GM19463 (cell line): ENCODE results near the gene CLTA.
A peak's percentile ranks its signal among the peaks of the same experiment; 100 is the strongest.
"Not testable (repeated sequence)": the region's sequence is repeated elsewhere in the genome, so short reads cannot be mapped to it uniquely, and the experiment has no call there.

Source experiments
- ATAC-seq: cut with Tn5 transposase; IDR thresholded peaks from one replicate; pipeline ENCODE4 v1.9.1; 2021; ENCODE audit warnings: mild to moderate bottlenecking, moderate library complexity; ENCODE audit not compliant: unreplicated experiment

CLTA gene

DNA sequence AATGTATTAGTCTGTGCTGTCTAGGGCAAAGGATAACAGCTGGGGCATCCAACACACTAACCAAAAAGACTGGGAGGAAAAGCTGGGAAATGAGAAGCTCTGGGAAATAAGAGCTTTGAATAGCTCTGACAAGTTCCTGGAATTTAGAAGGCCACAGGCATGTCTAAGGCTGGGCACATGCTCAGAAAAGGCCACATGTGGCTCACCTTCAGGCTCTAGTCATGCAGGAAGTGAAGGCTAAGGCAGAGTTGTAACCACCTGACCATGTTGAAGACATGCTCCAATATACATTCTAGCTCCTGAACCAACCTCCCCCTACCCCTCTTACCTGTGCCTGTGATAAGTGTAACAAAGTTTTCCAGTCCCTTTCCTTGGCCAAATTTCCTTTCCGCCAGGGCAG, 31.7 kb downstream of the CLTA start:
- no peak for ATAC-seq

DNA sequence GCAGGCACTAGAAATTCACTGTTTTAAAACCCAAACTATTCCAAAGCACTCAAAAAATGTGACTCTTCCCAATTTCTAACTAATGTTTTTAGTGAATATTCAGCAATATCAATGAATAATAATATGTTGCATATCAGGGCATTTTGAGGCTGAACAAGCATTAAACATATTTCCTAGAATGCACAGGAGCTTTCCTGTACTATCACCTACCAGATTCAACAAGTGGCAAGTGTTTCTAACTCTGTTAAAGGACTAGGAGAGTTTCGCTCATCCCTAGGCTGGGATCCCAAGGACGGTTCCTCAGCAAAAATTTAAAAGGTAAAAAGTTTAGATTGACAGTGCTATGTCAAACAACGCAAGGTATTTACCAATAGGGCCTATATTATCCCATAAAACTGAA, 46.5 kb downstream of the CLTA start:
- no peak for ATAC-seq

DNA sequence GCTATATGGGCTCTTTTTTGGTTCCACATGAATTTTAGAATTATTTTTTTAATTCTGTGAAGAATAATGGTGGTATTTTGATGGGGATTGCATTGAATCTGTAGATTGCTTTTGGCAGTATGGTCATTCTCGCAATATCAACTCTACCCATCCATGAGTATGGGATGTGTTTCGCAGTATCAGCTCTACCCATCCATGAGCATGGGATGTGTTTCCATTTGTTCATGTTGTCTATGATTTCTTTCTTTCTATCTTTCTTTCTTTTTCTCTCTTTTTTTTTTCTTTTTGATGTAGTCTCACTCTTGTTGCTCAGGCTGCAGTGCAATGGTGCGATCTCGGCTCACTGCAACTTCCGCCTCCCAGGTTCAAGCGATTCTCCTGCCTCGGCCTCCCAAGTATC, 48.5 kb downstream of the CLTA start:
- not testable (repeated sequence) for ATAC-seq

DNA sequence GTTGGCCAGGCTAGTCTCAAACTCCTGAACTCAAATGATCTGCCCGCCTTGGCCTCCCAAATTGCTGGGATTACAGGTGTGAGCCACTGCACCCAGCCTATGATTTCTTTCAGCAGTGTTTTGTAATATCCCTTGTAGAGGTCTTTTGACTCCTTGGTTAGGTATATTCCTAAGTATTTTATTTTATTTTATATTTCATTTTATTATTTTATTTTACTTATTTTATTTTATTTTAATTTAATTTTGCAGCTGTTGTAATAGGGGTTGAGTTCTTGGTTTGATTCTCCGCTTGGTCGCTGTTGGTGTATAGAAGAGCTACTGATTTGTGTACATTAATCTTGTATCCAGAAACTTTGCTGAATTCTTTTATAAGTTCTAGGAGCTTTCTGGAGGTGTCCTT, 49.0 kb downstream of the CLTA start:
- ATAC-seq: not testable (repeated sequence)

DNA sequence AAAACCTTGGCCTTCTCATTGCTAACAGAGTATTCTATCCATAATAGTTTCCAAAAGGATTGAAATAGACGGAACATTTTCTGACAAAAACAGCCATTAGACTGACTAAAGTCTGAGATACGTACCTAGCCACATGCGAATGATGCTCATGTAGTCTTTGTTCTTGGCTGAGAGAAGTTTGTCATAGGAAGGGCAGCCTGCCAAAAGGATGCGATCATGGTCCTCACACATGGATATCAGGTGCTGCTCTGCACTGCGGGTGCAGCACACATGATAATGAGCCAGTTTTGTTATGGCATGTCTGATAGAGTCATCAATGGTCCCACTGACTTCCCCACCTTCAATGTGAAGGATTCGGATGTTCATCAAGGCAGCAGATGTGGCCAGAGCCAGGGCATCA, 55.2 kb downstream of the CLTA start:
- no peak for ATAC-seq

DNA sequence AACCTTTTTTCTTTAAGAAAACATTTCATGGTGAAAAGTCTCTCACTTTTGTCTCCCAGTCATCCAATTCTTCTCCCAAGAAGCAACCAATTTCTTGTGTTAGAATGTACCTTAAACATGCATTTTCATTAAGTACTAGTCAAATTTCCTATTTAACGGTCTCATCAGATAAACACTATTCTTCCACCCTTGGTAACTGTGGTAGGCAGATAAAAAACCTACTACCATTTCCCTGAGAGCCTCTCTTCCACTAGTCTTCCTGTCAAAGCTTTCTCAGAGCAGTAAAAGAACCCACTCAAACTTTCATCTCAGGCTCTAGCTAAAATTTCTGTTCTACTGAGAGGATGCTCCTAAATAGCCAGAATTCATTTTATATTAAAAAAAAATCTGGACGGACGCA, 56.6 kb downstream of the CLTA start:
- ATAC-seq: no peak

DNA sequence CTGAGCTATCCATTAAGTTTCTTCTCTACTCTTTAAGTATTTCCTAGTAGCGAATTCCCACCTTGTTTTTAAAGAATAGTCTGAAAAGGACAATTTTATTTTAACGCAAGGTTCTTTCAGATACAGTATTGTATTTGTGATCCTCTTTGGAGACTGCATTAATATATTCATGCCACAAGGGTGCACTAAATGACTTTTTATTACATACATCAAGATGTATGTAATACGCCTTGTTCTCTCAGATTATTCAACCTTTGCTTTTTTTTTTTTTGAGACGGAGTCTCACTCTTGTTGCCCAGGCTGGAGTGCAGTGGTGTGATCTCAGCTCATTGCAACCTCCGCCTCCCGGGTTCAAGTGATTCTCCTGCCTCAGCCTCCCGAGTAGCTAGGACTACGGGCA, 57.3 kb downstream of the CLTA start:
- ATAC-seq: not testable (repeated sequence)

DNA sequence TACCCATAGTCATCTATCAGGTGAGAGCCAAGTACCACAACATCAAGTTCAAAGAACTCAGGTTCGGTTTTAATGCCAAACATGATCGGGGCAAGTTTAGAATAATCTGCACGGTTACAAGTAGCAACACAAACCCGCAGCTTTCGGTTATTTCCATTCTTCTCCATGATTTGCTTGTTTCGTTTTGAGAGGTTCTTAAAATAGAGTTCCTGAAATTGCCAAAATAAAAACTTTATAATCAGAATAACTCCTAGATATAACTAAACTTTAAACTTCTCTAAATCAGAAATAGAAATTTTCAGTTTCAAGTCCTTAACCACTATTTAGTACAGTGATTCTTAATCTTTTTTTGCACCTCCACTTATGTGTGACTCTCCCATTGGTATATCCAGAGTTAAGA, 58.5 kb downstream of the CLTA start:
- no peak for ATAC-seq

DNA sequence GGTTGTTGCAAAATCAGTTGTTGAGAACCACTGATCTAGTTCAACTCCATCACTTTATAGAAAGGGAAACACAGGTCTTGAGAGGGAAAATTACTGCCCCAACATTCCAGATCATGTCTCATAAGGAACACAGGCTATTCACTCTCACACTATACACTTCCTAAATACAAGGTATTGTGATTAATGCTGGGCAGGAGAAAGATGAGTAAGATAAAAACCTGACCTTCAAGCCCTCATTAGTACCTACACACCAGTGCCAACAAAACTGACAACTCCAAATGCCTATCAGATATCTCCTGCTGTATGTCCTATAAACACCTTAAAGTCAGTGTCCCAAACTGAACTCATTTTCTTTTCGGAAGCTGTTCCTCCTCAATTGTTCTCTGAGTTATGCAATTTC, 59.4 kb downstream of the CLTA start:
- ATAC-seq: no peak

DNA sequence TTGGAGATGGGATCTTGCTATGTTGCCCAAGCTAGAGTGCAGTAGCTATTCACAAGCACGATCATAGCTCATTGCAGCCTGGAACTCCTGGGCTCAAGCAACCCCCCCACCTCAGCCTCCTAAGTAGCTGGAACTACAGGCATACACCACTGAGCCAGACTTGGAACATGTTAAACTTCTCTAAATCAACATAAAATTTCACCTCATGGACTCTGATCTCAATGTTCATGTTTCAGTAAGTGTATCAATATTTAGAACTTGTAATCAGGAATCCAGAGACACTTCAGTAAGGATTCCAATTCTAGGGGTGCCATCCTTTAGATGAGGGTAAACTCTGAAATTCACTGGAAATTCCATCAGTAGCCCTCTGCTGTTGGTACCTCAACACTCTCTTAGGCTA, 60.7 kb downstream of the CLTA start:
- no peak for ATAC-seq

DNA sequence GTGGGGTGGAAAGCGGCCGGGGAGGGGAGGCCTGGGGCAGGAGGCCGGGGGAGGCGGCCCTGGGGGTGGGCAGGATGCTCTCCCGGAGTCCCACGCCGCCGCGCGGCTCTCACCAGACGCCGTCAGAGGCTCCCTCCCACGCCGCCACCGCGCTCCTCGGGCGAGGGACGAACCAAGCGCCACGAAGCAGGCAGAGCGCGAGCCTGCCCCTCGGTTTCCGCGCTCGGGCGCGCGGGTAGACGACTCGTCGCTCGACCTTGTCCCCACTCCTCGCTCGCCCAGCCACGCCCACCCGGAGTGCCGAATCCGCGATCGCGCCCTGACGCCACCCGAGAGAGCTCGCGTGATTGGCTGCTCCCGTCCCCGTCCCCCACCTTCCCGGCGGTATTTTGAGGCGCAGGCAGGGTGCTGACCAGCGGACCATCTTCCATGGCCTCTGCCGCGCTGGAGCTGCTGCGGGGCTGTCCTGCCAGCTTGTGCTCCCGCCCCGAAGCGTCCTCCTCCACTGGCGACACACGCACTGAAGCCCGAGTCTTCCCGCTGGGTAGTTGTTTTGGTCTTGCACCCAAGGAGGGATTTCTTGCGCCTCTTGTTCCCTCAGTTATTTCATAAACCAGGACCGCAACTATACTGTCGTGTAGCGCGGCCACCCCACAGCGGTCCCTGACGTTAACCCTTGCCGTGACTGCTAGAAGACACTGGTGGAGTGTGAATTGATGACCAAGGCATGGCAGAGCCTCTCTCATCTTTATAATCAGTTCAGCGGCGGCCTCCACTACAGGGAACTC, 67.7 kb downstream of the CLTA start, which contains the start of gene GNE:
TSS of gene GNE (minus strand) at position 241 of the 788 bp plus-strand sequence. CDS start 9,093 bp downstream, outside the sequence.
- ATAC-seq: peak; percentile 90

DNA sequence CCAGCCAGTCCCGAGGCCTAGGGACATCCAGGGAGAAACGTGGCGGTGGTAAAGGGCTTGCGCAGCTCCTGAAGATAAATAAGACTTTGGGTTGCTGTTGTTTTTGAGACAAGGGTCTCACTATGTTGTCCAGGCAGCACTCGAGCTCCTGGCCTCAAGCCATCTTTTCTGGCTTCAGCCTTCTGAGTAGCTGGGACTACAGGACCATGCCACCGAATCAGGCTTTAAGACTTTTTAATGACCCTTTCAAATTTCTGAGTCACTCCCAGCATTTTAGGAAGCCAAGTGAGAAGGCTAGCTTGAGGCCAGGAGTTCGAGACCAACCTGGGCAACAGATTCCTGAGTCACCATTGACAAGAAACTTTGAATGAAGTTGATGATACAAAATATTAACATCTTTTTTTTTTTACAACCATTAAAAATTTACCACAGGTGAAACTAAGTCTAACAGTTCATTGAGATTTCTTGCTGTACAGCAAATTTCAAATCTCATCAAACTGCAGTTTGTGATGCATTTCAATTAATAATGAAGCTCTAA, 68.3 kb downstream of the CLTA start:
- ATAC-seq: no peak
